RPMI7951 (cell line): Measurements from ENCODE around the gene POU1F1. TPM values are rescaled to one million over a fixed set of nuclear protein-coding genes. Genes with fewer than 3 reads are reported as not detected.
"Not testable (repeated sequence)": the region's sequence is repeated elsewhere in the genome, so short reads cannot be mapped to it uniquely, and the experiment has no call there.

Experiments used
- DNase-seq: peaks from one replicate; pipeline ENCODE4 v3.0.0-alpha.2; 2012; ENCODE audit warnings: low read depth
- total RNA-seq: library from RNA; depleted of rRNA; stranded (reverse); fragments of >200 nt; shearing (Covaris generic); gene quantifications from 2 replicates; pipeline ENCODE4 v1.2.3, GENCODE V29; 2014; rRNA removed

The POU1F1 gene
- total RNA-seq, 1 experiment from 2014 or later, result not detected

DNA sequence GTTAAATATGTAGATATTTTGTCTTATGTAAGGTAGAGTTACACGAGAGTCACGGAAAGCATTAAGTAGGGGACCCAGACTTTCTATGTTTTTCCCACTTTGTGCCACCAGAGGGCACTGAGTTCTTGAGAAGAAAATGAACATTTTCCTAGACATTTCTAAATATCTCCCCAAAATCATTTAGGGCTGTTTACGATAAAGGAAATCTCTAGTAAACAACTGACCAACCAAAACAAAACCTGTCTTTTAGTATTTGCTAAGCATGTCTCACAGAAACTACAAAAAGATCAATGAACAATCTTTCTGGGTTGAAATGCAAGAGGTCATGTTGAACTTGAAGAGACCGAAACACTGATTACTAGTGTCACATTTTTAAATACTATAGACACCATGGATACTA is 16.1 kb downstream of the POU1F1 start:
- DNase-seq, result peak; percentile 60

DNA sequence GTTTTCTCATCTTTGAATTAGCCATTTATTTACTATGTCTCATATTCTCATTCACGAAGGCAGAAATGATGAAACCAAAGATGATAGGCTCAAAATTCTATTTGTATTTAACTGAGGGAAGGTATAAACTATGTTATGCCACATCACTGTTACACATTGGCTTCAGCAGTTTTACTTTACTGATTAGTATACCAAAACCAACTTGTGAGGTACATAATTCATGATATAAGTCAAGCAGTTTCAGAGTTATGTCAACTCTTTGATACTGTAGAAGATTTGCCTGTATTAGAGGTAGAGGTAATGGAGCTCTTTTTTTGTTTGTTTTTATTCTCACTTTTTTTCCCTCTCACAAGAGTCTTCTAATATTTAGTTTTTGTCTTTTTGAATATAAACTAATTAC is 26.4 kb downstream of the POU1F1 start:
- DNase-seq, result no peak

DNA sequence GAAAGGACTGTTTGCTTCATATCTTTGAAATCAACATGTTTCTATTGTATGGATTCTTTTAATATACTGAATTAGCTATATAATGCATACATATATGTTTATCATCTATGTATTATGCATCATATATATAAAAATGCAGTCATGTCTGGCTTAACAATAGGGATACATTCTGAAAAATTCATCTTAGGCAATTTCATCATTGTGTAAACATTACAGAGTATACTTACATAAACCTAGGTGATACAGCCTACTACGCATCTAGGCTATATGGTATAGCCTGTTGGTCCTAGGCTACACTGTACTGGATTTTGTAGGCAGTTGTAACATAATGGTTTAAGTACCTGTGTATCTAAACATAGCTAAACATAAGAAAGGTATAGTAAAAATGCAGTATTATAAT is 27.6 kb downstream of the POU1F1 start:
- no peak for DNase-seq

DNA sequence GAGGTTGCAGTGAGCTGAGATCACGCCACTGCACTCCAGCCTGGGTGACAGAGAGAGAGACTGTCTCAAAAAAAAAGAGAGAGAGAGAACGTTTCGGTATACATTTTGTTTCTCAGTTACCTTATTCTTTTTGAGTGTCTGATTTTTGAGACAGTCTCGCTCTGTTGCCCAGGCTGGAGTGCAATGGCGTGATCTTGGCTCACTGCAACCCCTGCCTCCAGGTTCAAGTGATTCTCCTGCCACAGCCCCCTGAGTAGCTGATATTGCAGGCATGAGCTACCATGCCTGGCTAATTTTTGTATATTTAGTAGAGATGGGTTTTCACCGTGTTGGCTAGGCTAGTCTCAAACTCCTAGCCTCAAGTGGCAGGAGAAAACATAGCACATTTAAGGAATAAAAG is 28.2 kb downstream of the POU1F1 start:
- not testable (repeated sequence) for DNase-seq

DNA sequence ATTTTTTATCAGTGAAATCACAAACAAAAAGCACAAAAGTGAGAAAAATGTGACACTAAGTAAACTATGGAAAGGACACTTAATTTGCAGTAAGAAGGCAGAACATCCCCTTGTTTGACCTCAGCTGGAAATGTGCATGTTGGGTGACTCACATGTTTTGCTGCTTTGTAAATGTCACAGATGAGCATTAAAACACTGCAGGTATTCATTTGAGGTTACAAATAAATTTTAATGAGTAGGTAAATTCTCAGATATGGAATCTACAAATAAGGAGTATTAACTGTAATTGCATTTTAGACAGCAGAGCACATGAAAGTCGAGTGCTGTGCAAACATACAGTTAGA is 29.0 kb downstream of the POU1F1 start:
- DNase-seq, result no peak

DNA sequence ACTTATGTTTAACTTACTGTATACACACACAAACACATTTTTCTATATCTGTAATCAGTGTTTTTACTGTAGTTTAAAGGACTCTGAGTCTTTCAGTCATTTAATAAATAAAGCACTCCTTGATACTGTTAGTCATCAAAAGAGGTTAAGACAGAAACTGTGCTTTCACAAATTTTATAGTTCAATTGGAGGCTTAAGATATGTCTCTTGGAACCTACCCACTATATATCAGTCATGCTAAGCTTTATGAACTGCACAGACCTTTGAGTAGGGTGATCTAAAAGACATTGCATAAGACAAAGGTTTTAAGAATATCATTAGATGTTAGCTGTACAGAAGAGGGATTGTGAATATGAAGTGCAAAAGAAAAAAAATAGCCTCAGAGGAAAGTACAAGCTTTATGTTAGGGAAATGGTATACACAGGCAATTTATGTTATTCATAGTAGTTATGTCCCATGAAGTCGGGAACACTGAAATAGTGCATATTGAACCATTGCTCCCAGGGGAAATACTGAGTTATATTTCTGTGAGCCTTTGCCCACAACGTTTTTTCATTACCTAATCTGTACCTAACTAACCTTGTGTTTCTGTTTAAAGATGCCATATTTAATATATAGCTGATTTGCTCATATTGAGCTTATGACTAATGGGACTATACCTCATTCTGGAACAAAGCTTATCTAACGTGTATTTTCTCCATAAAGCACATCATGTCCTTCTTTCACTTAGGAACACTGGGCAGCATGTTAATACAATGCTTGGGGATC is 29.5 kb downstream of the POU1F1 start:
- DNase-seq, result no peak

DNA sequence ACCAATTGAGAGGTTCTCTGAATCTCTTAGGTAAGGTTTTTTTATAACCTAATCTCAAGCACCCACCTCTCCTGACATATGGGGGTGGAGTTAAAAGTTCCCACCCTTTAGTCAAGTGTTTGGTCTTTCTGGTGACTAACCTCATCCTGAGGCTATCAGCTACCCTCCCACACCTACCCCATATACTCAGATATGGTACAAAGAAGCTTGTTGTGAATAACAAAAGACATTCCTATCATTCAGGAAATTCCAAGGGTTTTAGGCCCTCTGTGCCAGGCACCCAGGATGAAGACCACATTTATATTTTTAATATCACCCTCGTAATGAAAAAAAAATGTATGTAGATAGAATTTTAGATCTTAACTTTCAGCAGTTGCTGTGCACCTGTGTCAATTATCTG is 40.3 kb downstream of the POU1F1 start:
- DNase-seq, result no peak

DNA sequence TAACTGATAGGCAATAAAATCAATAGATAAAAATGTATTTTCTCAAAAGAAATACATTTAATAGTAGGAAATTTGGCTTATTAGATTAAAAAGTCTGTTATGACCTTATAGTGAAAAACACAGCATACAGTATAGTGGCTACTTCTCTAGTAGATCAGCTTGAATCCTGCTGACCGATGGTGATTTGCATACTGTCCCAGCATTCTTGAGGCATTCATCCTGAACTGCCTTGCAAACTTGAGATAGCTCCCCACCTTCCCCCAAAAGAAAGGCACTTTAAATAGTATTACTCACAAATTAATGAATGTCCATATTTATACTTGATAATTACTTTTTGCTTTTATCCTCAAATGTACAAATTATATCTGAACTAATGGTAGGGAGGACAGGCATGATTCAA is 42.6 kb downstream of the POU1F1 start:
- DNase-seq, result no peak

DNA sequence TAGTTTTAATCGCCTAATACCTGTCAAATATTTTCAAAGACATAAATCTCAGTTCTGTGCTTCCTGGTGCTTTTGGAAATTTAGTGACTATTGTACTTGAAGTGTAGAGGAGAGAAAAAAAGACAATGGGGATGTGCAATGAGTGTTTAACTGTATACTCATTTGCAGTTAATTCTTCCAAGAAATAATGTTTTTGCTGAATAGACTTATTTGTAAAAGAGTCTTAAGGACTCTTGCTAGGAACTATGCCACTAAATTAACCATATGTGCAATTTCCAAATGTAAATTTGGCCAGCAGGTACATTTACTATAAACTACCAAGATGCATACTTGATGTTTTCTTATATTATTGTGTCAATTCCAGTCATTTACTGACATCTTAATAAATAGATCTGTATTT is 47.3 kb downstream of the POU1F1 start:
- no peak for DNase-seq

DNA sequence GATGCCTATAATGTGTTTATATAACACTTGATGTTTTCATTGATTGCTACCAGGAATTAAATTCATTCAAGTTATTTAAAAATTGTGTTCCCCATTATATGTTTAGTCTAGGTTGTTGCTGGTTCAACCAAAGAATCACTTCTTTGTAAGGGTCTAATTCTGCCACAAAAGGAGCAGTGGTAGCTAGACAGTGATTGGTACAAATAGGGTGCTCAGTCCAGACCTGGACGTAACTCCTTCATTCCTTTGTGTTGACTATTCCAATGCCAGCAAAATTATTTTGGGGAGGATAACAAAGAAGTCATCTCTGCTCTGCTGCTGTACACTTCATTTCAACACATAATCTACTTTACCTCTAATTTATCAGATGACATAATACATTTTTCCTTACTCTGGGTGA is 48.1 kb downstream of the POU1F1 start:
- DNase-seq, result peak; percentile 10

DNA sequence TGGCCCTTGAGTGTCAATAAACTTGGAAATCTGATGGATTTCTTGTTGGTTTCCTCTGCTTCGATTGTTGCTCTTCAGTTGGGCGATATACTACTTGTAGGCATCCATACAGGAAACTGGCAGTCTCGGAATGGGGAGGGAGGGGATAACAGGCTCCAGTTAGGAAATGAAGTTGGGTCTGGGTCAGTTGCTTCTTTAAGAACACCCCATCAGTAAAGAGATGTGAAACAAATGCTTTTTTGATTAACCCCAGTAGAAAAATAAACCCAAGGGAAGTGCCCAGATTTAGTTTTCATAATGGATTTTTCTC is 48.6 kb downstream of the POU1F1 start:
- peak; percentile 6 for DNase-seq

DNA sequence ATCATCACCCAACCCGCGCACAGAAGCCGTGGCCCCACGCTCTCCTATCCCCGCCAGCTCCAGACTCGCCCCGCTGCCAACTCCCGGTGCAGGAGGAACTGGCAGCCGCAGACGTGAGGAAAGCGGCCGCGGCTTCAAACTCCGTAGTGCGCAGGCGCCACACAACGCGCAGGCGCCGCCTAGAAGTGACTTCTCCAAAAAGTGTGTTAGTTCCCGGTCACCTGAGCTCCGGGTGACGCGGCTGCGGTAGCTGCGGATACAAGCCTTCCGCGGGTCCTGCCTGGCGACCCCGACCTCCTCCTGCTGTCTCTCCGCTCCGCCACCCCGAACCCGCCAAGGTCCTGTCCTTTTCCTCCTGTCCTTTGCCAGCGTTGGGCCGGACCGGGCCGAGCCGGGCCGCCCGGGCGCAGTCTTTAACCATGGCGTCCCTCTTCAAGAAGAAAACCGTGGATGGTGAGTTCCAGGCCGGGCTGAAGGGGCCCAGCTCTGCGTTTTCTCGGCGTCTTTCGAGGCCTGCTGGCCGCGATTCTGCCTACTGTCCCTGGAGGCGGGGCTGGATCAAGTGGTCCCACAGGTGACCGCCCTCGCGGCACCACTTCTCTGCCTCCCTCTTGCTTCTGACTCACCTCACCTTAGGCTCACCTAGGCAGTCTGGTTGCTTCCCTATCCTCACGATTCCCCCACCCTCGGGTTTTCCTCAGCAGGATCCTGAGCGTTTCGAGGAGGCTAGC is 49.1 kb downstream of the POU1F1 start, which contains the start of gene CHMP2B:
CHMP2B (plus strand) TSS at position 206 of the 731 bp plus-strand sequence; CDS start at position 420, 214 bp downstream.
- peak; percentile 88 for DNase-seq

DNA sequence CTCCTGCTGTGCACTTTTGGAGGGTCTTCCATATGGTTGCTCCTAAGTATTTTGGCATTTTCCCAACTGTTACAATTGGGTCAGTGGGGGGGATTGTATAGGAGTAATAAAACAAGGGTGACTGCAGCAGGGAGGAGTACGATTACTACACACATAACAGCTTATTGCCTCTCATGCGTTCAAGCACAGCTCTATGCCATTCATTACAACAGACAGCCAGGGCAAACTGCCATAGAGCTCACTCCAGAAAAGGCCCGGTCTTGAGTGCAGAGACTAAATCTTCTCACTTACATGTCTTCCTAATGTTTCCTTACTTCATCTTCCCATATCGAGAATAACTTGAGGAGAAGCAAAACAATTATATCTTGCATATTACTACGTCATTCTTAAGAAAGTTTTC is 50.7 kb downstream of the POU1F1 start:
- no peak for DNase-seq

DNA sequence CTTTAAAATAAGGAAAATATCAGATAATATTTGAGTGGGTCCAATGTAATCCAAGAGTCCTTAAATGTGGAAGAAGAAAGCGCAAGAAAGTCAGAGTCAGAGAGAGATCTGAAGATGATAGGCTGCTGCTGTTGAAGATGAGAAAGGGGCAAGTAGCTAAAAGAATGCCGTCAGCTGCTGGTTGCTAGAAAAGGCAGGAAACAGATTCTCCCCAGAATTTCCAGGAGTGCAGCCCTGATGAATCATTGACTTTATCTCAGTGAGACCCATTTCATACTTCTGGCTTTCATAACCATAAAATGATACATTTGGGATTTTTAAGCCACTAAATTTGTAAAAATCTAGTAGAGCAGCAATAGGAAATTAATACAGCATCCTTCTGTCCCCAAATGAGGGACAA is 56.8 kb downstream of the POU1F1 start:
- DNase-seq, result no peak

DNA sequence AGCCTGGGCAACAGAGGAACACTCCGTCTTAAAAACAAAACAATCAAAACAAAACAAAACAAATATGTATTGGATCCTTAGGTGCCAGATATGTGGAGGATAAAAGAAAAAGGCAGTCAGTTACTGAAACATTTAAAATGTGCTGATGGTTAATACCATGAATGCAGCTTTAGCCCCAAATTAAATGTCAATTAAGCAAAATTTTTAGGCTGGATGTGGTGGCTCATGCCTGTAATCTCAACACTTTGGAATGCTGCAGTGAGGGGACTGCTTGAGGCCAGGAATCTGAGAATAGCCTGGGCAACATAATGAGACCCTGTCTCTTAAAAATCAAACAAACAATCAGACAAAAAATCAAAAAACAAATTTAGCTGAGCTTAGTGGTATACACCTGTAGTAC is 57.8 kb downstream of the POU1F1 start:
- DNase-seq, result no peak

Other genes with a start within 250 kb of the POU1F1 start
- gene CHMP2B, start 49.3 kb downstream of the POU1F1 start, total RNA-seq, result 28.5 and 31.2 TPM in 2 replicates